HEK293 (cell line): Measurements from ENCODE around the gene LYL1.
A peak's percentile ranks its signal among the peaks of the same experiment; 100 is the strongest.

Source experiments
- CTCF ChIA-PET: fragments of 350-600 bp; formaldehyde crosslinking; extraction: SDS; loops from one replicate; lab custom pipeline; 2021; ENCODE audit warnings: antibody characterized with exemption; lab: Yijun Ruan, JAX
- POLR2A ChIA-PET: fragments of 300-600 bp; formaldehyde crosslinking; extraction: SDS; loops from one replicate; lab custom pipeline; 2020; ENCODE audit warnings: antibody characterized with exemption, inconsistent platforms; lab: Yijun Ruan, JAX
- H3K27ac ChIP-seq: fragments of 200-500 bp; sonication (Bioruptor generic); 2 replicates; pipeline ENCODE4 v1.5.1; 2014; ENCODE audit warnings: low read depth, low read length, control low read depth, inconsistent platforms; ENCODE audit errors: extremely low read depth
- H3K36me3 ChIP-seq, 2 experiments: fragments of 200-500 bp in 1 of 2; sonication (Bioruptor generic) in 1 of 2; 1 replicate in 1 of 2; 2 replicates in 1 of 2; pipeline ENCODE4 v1.5.1; 2014 to 2017; ENCODE audit warnings: inconsistent platforms in 2 of 2, low read length in 2 of 2; ENCODE audit not compliant: control insufficient read depth in 2 of 2, insufficient read depth in 1 of 2
- H3K4me1 ChIP-seq: fragments of 200-500 bp; sonication (Bioruptor generic); 2 replicates; pipeline ENCODE4 v1.5.1; 2014; ENCODE audit warnings: mild to moderate bottlenecking, low read length, inconsistent platforms; ENCODE audit not compliant: control insufficient read depth, insufficient read depth
- H3K4me3 ChIP-seq: 2 replicates; pipeline ENCODE4 v1.5.1; 2011; ENCODE audit warnings: low read depth, mild to moderate bottlenecking, control low read depth, low read length, moderate library complexity
- H3K9me3 ChIP-seq: fragments of 200-500 bp; sonication (Bioruptor generic); 2 replicates; pipeline ENCODE4 v1.5.1; 2014; ENCODE audit warnings: low read depth, low read length, inconsistent platforms; ENCODE audit not compliant: control insufficient read depth, insufficient read depth
- BCL6B ChIP-seq: fragments of 450-650 bp; formaldehyde crosslinking; IDR thresholded peaks from 2 replicates; pipeline ENCODE4 v1.5.1; 2017; ENCODE audit warnings: missing biosample characterization, missing genetic modification characterization
- GLIS2 ChIP-seq: fragments of 450-650 bp; formaldehyde crosslinking; IDR thresholded peaks from 2 replicates; pipeline ENCODE4 v1.5.1; 2016; ENCODE audit warnings: missing biosample characterization, missing genetic modification characterization
- HIC1 ChIP-seq: fragments of 450-650 bp; formaldehyde crosslinking; IDR thresholded peaks from 2 replicates; pipeline ENCODE4 v1.5.1; 2016; ENCODE audit warnings: missing biosample characterization, missing genetic modification characterization
- KLF16 ChIP-seq: fragments of 450-650 bp; formaldehyde crosslinking; IDR thresholded peaks from 2 replicates; pipeline ENCODE4 v1.5.1; 2017; ENCODE audit warnings: missing biosample characterization, missing genetic modification characterization
- KLF17 ChIP-seq: fragments of 450-650 bp; formaldehyde crosslinking; IDR thresholded peaks from 2 replicates; pipeline ENCODE4 v1.5.1; 2016; ENCODE audit warnings: missing biosample characterization, missing genetic modification characterization
- MEIS1 ChIP-seq: sonication (generic); formaldehyde crosslinking; IDR thresholded peaks from 2 replicates; pipeline ENCODE4 v1.8.1; 2022; ENCODE audit warnings: missing genetic modification reagents, mild to moderate bottlenecking, borderline replicate concordance
- MZF1 ChIP-seq: fragments of 450-650 bp; formaldehyde crosslinking; IDR thresholded peaks from 2 replicates; pipeline ENCODE4 v1.5.1; 2017; ENCODE audit warnings: missing biosample characterization, missing genetic modification characterization, borderline replicate concordance
- SP2 ChIP-seq: fragments of 450-650 bp; formaldehyde crosslinking; IDR thresholded peaks from 2 replicates; pipeline ENCODE4 v1.5.1; 2016; ENCODE audit warnings: missing biosample characterization, missing genetic modification characterization
- SP7 ChIP-seq: fragments of 450-650 bp; formaldehyde crosslinking; IDR thresholded peaks from 2 replicates; pipeline ENCODE4 v1.5.1; 2016; ENCODE audit warnings: missing biosample characterization, missing genetic modification characterization
- ZBTB11 ChIP-seq: fragments of 450-650 bp; formaldehyde crosslinking; conservative IDR thresholded peaks from 2 replicates; pipeline ENCODE4 v1.5.1; 2016; ENCODE audit warnings: low read depth, missing biosample characterization, missing genetic modification characterization
- ZBTB26 ChIP-seq: fragments of 450-650 bp; formaldehyde crosslinking; optimal IDR thresholded peaks from 2 replicates; pipeline ENCODE3; 2016; ENCODE audit warnings: missing biosample characterization, mild to moderate bottlenecking, missing genetic modification characterization
- ZBTB48 ChIP-seq: fragments of 450-650 bp; formaldehyde crosslinking; IDR thresholded peaks from 2 replicates; pipeline ENCODE4 v1.5.1; 2016; ENCODE audit warnings: missing biosample characterization, missing genetic modification characterization
- ZNF114 ChIP-seq: fragments of 450-650 bp; formaldehyde crosslinking; IDR thresholded peaks from 2 replicates; pipeline ENCODE4 v1.5.0; 2017; ENCODE audit warnings: missing biosample characterization, missing genetic modification characterization
- ZNF211 ChIP-seq: fragments of 450-650 bp; formaldehyde crosslinking; IDR thresholded peaks from 2 replicates; pipeline ENCODE4 v1.5.1; 2016; ENCODE audit warnings: low read depth, missing biosample characterization, missing genetic modification characterization
- ZNF354C ChIP-seq: fragments of 450-650 bp; formaldehyde crosslinking; IDR thresholded peaks from 2 replicates; pipeline ENCODE4 v1.5.1; 2016; ENCODE audit warnings: missing biosample characterization, missing genetic modification characterization, low read depth, borderline replicate concordance
- ZNF449 ChIP-seq: fragments of 450-650 bp; formaldehyde crosslinking; IDR thresholded peaks from 2 replicates; pipeline ENCODE4 v1.5.1; 2017; ENCODE audit warnings: missing biosample characterization, mild to moderate bottlenecking, missing genetic modification characterization, moderate library complexity
- ZNF529 ChIP-seq: fragments of 450-650 bp; formaldehyde crosslinking; IDR thresholded peaks from 2 replicates; pipeline ENCODE4 v1.5.1; 2017; ENCODE audit warnings: missing genetic modification characterization, missing biosample characterization; ENCODE audit not compliant: insufficient replicate concordance
- ZNF561 ChIP-seq: fragments of 450-650 bp; IDR thresholded peaks from 2 replicates; pipeline ENCODE4 v1.5.1; 2018; ENCODE audit warnings: missing biosample characterization, missing genetic modification characterization, borderline replicate concordance
- ZNF639 ChIP-seq: fragments of 450-650 bp; formaldehyde crosslinking; IDR thresholded peaks from 2 replicates; pipeline ENCODE4 v1.5.1; 2016; ENCODE audit warnings: missing biosample characterization, missing genetic modification characterization
- ZXDB ChIP-seq: fragments of 450-650 bp; formaldehyde crosslinking; IDR thresholded peaks from 2 replicates; pipeline ENCODE4 v1.5.1; 2016; ENCODE audit warnings: missing biosample characterization, missing genetic modification characterization

Gene LYL1

GRCh38 chr19:13118424-13119193 is 16.0 kb upstream of the LYL1 start (continued):
- peak; percentile 85 for TF ChIP-seq SP2 (tag by site-specific recombination)
- TF ChIP-seq BCL6B = no peak
- 0 out of 2 replicates have a peak, but pooled peaks have one; percentile 33 for TF ChIP-seq KLF16 (tag by site-specific recombination)
- peak; percentile 61; the same call in 1 of the 2 replicates for TF ChIP-seq ZXDB (tag by site-specific recombination)
- TF ChIP-seq ZNF529 (tag by site-specific recombination) = no peak
- peak; percentile 28; the same call in 1 of the 2 replicates for TF ChIP-seq ZNF561 (tag by site-specific recombination)
- peak; percentile 76 for TF ChIP-seq ZNF639 (tag by site-specific recombination)
- peak; percentile 67 for TF ChIP-seq SP7 (tag by site-specific recombination)
- TF ChIP-seq ZNF114 (tag by site-specific recombination) = no peak
- peak; percentile 82 for TF ChIP-seq GLIS2 (tag by site-specific recombination)
- TF ChIP-seq ZBTB26 (tag by site-specific recombination) = peak; percentile 44
- 0 out of 2 replicates have a peak, but pooled peaks have one; percentile 66 for TF ChIP-seq KLF17 (tag by site-specific recombination)
- no peak for TF ChIP-seq MEIS1 (CRISPR knock-in tag)
- peak; percentile 70 for TF ChIP-seq HIC1

- Histone ChIP-seq H3K4me1 (peaks cover 7% of the 10 kb centered on the region), H3K27ac (peak within 1 kb of the TSS; percentile 98), H3K36me3 (peaks cover 14 to 52% of the 10 kb centered on the region in 2 experiments; a peak in 2 of 3 replicates), H3K9me3 (no peaks in the 10 kb centered on the region), H3K4me3 (peak within 1 kb of the TSS; percentile 93)
- ChIA-PET POLR2A (interaction anchor here (0.5 to 4.2 kb wide), 13 partner anchors 10 to 1017 kb away, joined by 3 to 48 read pairs (median 4); partner anchors contain the start of genes GCDH, IER2 and STX10), CTCF (interaction anchor here (0.6 to 2.3 kb wide), 5 partner anchors 37 to 358 kb away, joined by 3 to 13 read pairs (median 4); no protein-coding TSS in a partner anchor)
- TF ChIP-seq ZBTB48 (tag by site-specific recombination) = no peak
- TF ChIP-seq MZF1 (tag by site-specific recombination) = peak; percentile 75; the same call in 1 of the 2 replicates
- 0 out of 2 replicates have a peak, but pooled peaks have one; percentile 37 for TF ChIP-seq ZNF449 (tag by site-specific recombination)
- peak; percentile 47; the same call in 1 of the 2 replicates for TF ChIP-seq KLF16 (tag by site-specific recombination)
- TF ChIP-seq ZNF354C = no peak
- peak; percentile 77 for TF ChIP-seq ZBTB11
- TF ChIP-seq ZNF211 (tag by site-specific recombination) = no peak
These were observed 15.2 kb upstream of the LYL1 start, which contains the start of gene NACC1 for GRCh38 chr19:13117772-13118423. Gene NACC1 (plus strand): TSS chr19:13118264. CDS start chr19:13135208, 16,944 bp downstream.
